Nephron (organoid): ENCODE measurements around the gene SPPL2C.

Experiments used
- H3K27ac Mint-ChIP-seq, 3 experiments: 2 replicates each; pipeline ENCODE4 v1.8.0; 2020; ENCODE audit warnings: mixed read lengths in 3 of 3, mild to moderate bottlenecking in 2 of 3, moderate library complexity in 1 of 3
- H3K27me3 Mint-ChIP-seq: 2 replicates; pipeline ENCODE4 v1.8.0; 2021; ENCODE audit warnings: low read depth, mild to moderate bottlenecking, moderate library complexity, mixed read lengths
- H3K36me3 Mint-ChIP-seq: 2 replicates; pipeline ENCODE4 v1.8.0; 2020; ENCODE audit warnings: low read depth, mixed read lengths
- H3K4me1 Mint-ChIP-seq: 2 replicates; pipeline ENCODE4 v1.8.0; 2020; ENCODE audit warnings: mixed read lengths
- H3K4me3 Mint-ChIP-seq, 3 experiments: 2 replicates each; pipeline ENCODE4 v1.8.0; 2020; ENCODE audit warnings: mild to moderate bottlenecking in 3 of 3, mixed read lengths in 3 of 3, moderate library complexity in 2 of 3
- H3K9me3 Mint-ChIP-seq: 2 replicates; pipeline ENCODE4 v1.8.0; 2020; ENCODE audit warnings: mixed read lengths
- CTCF ChIP-seq, 3 experiments: fragments of 200-600 bp; sonication (generic); IDR thresholded peaks; one replicate each; pipeline ENCODE4 v1.5.0; 2021; ENCODE audit warnings: antibody characterized with exemption in 3 of 3; ENCODE audit not compliant: unreplicated experiment in 3 of 3

The SPPL2C gene

DNA sequence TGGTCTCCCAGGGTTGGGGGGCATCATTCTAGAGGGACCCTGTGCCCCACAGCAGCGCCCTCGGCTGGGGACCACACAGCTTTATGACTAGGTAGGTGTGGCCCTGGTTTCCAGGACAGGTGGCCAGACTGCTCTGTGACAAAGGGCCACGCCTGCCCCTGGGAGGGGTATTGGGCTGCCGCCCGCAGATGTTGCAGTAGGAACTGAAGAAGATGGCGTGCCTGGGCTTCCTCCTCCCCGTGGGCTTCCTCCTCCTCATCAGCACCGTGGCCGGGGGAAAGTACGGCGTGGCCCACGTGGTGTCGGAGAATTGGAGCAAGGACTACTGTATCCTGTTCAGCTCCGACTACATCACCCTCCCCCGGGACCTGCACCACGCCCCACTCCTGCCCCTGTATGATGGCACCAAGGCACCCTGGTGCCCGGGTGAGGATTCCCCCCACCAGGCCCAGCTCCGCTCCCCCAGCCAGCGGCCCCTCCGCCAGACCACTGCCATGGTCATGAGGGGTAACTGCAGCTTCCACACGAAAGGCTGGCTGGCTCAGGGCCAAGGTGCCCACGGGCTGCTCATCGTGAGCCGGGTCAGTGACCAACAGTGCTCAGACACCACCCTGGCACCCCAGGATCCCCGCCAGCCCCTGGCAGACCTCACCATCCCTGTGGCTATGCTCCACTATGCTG is at the start of gene SPPL2C:
TSS of gene SPPL2C (plus strand) at position 187 of the 681 bp plus-strand sequence. CDS start at position 213, 26 bp downstream.
- peaks cover 10% of the 10 kb centered on the region for H3K27me3 Mint-ChIP-seq
- no peaks in the 10 kb centered on the region for H3K36me3 Mint-ChIP-seq
- H3K27ac Mint-ChIP-seq, result no peak within 1 kb of the TSS
- H3K4me1 Mint-ChIP-seq, result no peaks in the 10 kb centered on the region
- no peak within 1 kb of the TSS for H3K4me3 Mint-ChIP-seq
- TF ChIP-seq CTCF (IDR thresholded peaks at IDR 0.05; ENCODE audit: unreplicated experiment in 3 of 3), result no peak
- H3K9me3 Mint-ChIP-seq, result no peaks in the 10 kb centered on the region

- H3K9me3 Mint-ChIP-seq, result no peaks in the 10 kb centered on the region
- H3K36me3 Mint-ChIP-seq, result no peaks in the 10 kb centered on the region
- peaks cover 3% of the 10 kb centered on the region for H3K4me1 Mint-ChIP-seq
- peaks cover 64% of the 10 kb centered on the region for H3K27me3 Mint-ChIP-seq
- H3K27ac Mint-ChIP-seq, result no peak overlapping the region
- H3K4me3 Mint-ChIP-seq, result no peak overlapping the region
- no peak for TF ChIP-seq CTCF (IDR thresholded peaks at IDR 0.05; ENCODE audit: unreplicated experiment in 3 of 3)
Observed at GRCh38 chr17:45800816-45801215, 43.9 kb upstream of the SPPL2C start.

GRCh38 chr17:45801421-45801820 is 43.3 kb upstream of the SPPL2C start:
- H3K4me1 Mint-ChIP-seq, result no peaks in the 10 kb centered on the region
- H3K27ac Mint-ChIP-seq, result no peak overlapping the region
- no peak for TF ChIP-seq CTCF (IDR thresholded peaks at IDR 0.05; ENCODE audit: unreplicated experiment in 3 of 3)
- no peak overlapping the region for H3K4me3 Mint-ChIP-seq
- peaks cover 59% of the 10 kb centered on the region for H3K27me3 Mint-ChIP-seq
- no peaks in the 10 kb centered on the region for H3K9me3 Mint-ChIP-seq
- no peaks in the 10 kb centered on the region for H3K36me3 Mint-ChIP-seq

DNA sequence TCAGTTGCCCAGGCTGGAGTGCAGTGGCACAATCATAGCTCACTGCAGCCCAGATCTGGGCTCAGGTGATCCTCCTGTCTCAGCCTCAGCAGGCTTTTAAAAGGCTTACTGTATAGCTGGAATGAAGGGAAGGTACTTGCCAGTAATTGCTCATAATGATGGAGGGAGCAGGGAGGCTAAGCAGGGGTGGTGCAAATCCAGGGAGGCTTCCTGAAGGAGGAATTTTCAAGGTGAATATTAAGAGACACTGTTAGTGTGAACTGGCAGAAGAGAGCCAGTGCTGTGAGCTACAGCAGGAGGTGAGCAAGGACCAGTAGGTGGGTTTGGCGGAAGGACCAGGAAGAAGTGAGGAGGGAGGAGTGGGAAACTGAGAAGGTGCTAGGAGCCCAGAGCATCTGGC is 35.8 kb upstream of the SPPL2C start:
- Mint-ChIP-seq H3K27me3 (peaks cover 51% of the 10 kb centered on the region), H3K4me1 (no peaks in the 10 kb centered on the region), H3K27ac (no peak overlapping the region), H3K9me3 (no peaks in the 10 kb centered on the region), H3K36me3 (no peaks in the 10 kb centered on the region), H3K4me3 (no peak overlapping the region)
- TF ChIP-seq CTCF (IDR thresholded peaks at IDR 0.05; ENCODE audit: unreplicated experiment in 3 of 3), result no peak

- Mint-ChIP-seq H3K4me1 (no peaks in the 10 kb centered on the region), H3K9me3 (no peaks in the 10 kb centered on the region), H3K36me3 (no peaks in the 10 kb centered on the region), H3K27me3 (peaks cover 49% of the 10 kb centered on the region), H3K27ac (no peak overlapping the region), H3K4me3 (no peak overlapping the region)
- TF ChIP-seq CTCF (IDR thresholded peaks at IDR 0.05; ENCODE audit: unreplicated experiment in 3 of 3), result no peak
Observed at GRCh38 chr17:45809499-45809898, 35.2 kb upstream of the SPPL2C start.

- H3K4me1 Mint-ChIP-seq, result no peaks in the 10 kb centered on the region
- no peaks in the 10 kb centered on the region for H3K36me3 Mint-ChIP-seq
- H3K27ac Mint-ChIP-seq, result no peak overlapping the region
- peak in 1 of 3 experiments; percentile 8 for TF ChIP-seq CTCF (IDR thresholded peaks at IDR 0.05; ENCODE audit: unreplicated experiment in 3 of 3)
- no peaks in the 10 kb centered on the region for H3K9me3 Mint-ChIP-seq
- H3K4me3 Mint-ChIP-seq, result no peak overlapping the region
- H3K27me3 Mint-ChIP-seq, result peaks cover 48% of the 10 kb centered on the region
Observed at GRCh38 chr17:45812102-45812501, 32.6 kb upstream of the SPPL2C start.
